SKM-1 treated with dmso at 0.1 percent for 144 hours (cell line): Measurements from ENCODE around the gene RLIM.

Source experiments
- DNase-seq: peaks from one replicate; lab custom pipeline; 2025; ENCODE audit not compliant: unreplicated experiment; lab: John Stamatoyannopoulos, UW

Gene RLIM

GRCh38 chrX:74536832-74537371 is 77.5 kb downstream of the RLIM start:
- no peak for DNase-seq

- peak; percentile 50 for DNase-seq
Measured at GRCh38 chrX:74536152-74536831, 78.1 kb downstream of the RLIM start.

GRCh38 chrX:74535408-74536151 is 78.8 kb downstream of the RLIM start:
- DNase-seq, result no peak
